H1 (cell line): ENCODE data around the gene GFI1B. TPM values are rescaled to one million over a fixed set of nuclear protein-coding genes. Genes with fewer than 3 reads are reported as not detected.

Source experiments
- BRCA1 ChIP-seq: IDR thresholded peaks from 2 replicates; pipeline ENCODE4 v1.6.1; 2012; ENCODE audit warnings: low read depth, low read length, improper control_type of control experiment
- GABPA ChIP-seq: IDR thresholded peaks from 2 replicates; pipeline ENCODE4 v1.6.1; 2011; ENCODE audit warnings: mild to moderate bottlenecking, low read length, moderate library complexity, borderline replicate concordance; ENCODE audit not compliant: insufficient read depth
- GTF2F1 ChIP-seq: IDR thresholded peaks from 2 replicates; pipeline ENCODE4 v1.6.1; 2012; ENCODE audit warnings: low read depth, low read length, improper control_type of control experiment, borderline replicate concordance
- HDAC2 ChIP-seq, 2 experiments: fragments of 300-600 bp in 1 of 2; sonication (generic) in 1 of 2; IDR thresholded peaks; 2 replicates each; pipeline ENCODE4 v1.6.1; 2011 to 2012; ENCODE audit warnings: low read depth in 2 of 2, low read length in 2 of 2, mild to moderate bottlenecking in 2 of 2, moderate library complexity in 2 of 2, borderline replicate concordance in 1 of 2, inconsistent platforms in 1 of 2
- HDAC6 ChIP-seq: IDR thresholded peaks from one replicate; pipeline ENCODE4 v1.7.1; 2012; ENCODE audit warnings: low read depth, mild to moderate bottlenecking, inconsistent platforms, low read length, moderate library complexity
- KDM4A ChIP-seq: IDR thresholded peaks from one replicate; pipeline ENCODE4 v1.7.1; 2012; ENCODE audit warnings: low read depth, mild to moderate bottlenecking, moderate library complexity, low read length, inconsistent platforms; ENCODE audit not compliant: severe bottlenecking
- SIRT6 ChIP-seq: IDR thresholded peaks from one replicate; pipeline ENCODE4 v1.7.1; 2012; ENCODE audit warnings: low read length, inconsistent platforms
- TAF1 ChIP-seq: IDR thresholded peaks from 2 replicates; pipeline ENCODE4 v1.6.1; 2011; ENCODE audit warnings: mild to moderate bottlenecking, low read depth, low read length
- TBP ChIP-seq: IDR thresholded peaks from 2 replicates; pipeline ENCODE4 v1.6.1; 2011; ENCODE audit warnings: low read depth, low read length, improper control_type of control experiment
- TEAD4 ChIP-seq: IDR thresholded peaks from 2 replicates; pipeline ENCODE4 v1.6.1; 2012; ENCODE audit warnings: low read depth, low read length, inconsistent platforms, mixed read lengths
- polyA plus RNA-seq, 7 experiments: library from polyadenylated mRNA; depleted of rRNA in 3 of 7; stranded (reverse) in 5 of 7; unstranded in 2 of 7; fragments of >200 nt in 5 of 7; fragments of 200-250 nt in 2 of 7; gene quantifications; 1 replicate in 5 of 7; 2 replicates in 1 of 7; 4 replicates in 1 of 7; pipeline versions ENCODE4 v1.2.1 to v1.2.3, GENCODE V29; 2011 to 2013; ENCODE audit warnings: missing spikeins in 2 of 7, mixed read lengths in 2 of 7
- total RNA-seq: library from RNA; stranded (reverse); fragmentation: NEBNext Ultra II Directional; extraction: Animal tissue kit (Norgen Biotek cat#: 25700); gene quantifications from 2 replicates; pipeline ENCODE4 v1.2.1, GENCODE V29; 2021
- TF ChIP-seq, protein P1 (sequence below): fragments of 300-600 bp; sonication (generic); IDR thresholded peaks from 2 replicates; pipeline ENCODE4 v1.7.1; 2012; ENCODE audit warnings: low read length, moderate library complexity, mild to moderate bottlenecking, inconsistent platforms; ENCODE audit not compliant: insufficient replicate concordance
- TF ChIP-seq, protein P2 (sequence below): IDR thresholded peaks from 2 replicates; pipeline ENCODE4 v1.6.1; 2011; ENCODE audit warnings: low read depth, mild to moderate bottlenecking, low read length; ENCODE audit not compliant: insufficient read depth

Gene GFI1B
- total and polyA plus RNA-seq, 2 of the 8 experiments (the other 6 are each of a cell fraction or from before 2014, with no cell fraction given), result 0.09 to 0.11 TPM

DNA sequence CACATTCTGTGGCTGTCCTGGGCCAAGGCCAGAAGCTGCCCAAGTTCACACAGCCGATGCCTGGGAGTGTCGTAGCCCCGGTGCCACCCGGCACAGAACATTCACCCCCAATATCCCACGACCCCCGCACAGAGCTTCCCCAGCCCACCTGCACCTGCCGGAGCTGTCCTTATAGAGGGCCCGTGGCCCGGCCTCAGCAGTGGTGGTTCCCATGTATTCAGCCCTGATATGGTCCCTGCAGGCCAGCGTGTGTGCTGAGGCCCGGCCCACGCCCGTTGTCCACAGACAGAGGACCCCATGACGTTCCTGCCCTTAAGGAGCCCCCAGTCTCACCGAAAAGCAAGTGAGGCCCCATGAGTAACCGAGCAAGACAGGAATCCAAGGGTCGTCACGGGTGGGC, 5.3 kb upstream of the GFI1B start (continued):
- TF ChIP-seq, protein P1, sequence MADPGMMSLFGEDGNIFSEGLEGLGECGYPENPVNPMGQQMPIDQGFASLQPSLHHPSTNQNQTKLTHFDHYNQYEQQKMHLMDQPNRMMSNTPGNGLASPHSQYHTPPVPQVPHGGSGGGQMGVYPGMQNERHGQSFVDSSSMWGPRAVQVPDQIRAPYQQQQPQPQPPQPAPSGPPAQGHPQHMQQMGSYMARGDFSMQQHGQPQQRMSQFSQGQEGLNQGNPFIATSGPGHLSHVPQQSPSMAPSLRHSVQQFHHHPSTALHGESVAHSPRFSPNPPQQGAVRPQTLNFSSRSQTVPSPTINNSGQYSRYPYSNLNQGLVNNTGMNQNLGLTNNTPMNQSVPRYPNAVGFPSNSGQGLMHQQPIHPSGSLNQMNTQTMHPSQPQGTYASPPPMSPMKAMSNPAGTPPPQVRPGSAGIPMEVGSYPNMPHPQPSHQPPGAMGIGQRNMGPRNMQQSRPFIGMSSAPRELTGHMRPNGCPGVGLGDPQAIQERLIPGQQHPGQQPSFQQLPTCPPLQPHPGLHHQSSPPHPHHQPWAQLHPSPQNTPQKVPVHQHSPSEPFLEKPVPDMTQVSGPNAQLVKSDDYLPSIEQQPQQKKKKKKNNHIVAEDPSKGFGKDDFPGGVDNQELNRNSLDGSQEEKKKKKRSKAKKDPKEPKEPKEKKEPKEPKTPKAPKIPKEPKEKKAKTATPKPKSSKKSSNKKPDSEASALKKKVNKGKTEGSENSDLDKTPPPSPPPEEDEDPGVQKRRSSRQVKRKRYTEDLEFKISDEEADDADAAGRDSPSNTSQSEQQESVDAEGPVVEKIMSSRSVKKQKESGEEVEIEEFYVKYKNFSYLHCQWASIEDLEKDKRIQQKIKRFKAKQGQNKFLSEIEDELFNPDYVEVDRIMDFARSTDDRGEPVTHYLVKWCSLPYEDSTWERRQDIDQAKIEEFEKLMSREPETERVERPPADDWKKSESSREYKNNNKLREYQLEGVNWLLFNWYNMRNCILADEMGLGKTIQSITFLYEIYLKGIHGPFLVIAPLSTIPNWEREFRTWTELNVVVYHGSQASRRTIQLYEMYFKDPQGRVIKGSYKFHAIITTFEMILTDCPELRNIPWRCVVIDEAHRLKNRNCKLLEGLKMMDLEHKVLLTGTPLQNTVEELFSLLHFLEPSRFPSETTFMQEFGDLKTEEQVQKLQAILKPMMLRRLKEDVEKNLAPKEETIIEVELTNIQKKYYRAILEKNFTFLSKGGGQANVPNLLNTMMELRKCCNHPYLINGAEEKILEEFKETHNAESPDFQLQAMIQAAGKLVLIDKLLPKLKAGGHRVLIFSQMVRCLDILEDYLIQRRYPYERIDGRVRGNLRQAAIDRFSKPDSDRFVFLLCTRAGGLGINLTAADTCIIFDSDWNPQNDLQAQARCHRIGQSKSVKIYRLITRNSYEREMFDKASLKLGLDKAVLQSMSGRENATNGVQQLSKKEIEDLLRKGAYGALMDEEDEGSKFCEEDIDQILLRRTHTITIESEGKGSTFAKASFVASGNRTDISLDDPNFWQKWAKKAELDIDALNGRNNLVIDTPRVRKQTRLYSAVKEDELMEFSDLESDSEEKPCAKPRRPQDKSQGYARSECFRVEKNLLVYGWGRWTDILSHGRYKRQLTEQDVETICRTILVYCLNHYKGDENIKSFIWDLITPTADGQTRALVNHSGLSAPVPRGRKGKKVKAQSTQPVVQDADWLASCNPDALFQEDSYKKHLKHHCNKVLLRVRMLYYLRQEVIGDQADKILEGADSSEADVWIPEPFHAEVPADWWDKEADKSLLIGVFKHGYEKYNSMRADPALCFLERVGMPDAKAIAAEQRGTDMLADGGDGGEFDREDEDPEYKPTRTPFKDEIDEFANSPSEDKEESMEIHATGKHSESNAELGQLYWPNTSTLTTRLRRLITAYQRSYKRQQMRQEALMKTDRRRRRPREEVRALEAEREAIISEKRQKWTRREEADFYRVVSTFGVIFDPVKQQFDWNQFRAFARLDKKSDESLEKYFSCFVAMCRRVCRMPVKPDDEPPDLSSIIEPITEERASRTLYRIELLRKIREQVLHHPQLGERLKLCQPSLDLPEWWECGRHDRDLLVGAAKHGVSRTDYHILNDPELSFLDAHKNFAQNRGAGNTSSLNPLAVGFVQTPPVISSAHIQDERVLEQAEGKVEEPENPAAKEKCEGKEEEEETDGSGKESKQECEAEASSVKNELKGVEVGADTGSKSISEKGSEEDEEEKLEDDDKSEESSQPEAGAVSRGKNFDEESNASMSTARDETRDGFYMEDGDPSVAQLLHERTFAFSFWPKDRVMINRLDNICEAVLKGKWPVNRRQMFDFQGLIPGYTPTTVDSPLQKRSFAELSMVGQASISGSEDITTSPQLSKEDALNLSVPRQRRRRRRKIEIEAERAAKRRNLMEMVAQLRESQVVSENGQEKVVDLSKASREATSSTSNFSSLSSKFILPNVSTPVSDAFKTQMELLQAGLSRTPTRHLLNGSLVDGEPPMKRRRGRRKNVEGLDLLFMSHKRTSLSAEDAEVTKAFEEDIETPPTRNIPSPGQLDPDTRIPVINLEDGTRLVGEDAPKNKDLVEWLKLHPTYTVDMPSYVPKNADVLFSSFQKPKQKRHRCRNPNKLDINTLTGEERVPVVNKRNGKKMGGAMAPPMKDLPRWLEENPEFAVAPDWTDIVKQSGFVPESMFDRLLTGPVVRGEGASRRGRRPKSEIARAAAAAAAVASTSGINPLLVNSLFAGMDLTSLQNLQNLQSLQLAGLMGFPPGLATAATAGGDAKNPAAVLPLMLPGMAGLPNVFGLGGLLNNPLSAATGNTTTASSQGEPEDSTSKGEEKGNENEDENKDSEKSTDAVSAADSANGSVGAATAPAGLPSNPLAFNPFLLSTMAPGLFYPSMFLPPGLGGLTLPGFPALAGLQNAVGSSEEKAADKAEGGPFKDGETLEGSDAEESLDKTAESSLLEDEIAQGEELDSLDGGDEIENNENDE, result no peak
- TF ChIP-seq GTF2F1 (no peak), TAF1 (no peak), HDAC2 (IDR thresholded peaks at IDR 0.05; ENCODE audit: borderline replicate concordance in 1 of 2, low read depth in 2 of 2, low read length in 2 of 2) (no peak), SIRT6 (no peak), HDAC6 (no peak), BRCA1 (no peak), TEAD4 (no peak), GABPA (no peak), KDM4A (no peak), TBP (no peak)
- TF ChIP-seq, protein P2, sequence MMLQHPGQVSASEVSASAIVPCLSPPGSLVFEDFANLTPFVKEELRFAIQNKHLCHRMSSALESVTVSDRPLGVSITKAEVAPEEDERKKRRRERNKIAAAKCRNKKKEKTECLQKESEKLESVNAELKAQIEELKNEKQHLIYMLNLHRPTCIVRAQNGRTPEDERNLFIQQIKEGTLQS, result no peak
